ENCODE data around the gene IDUA. TPM values are rescaled to one million over a fixed set of nuclear protein-coding genes. Genes with fewer than 3 reads are reported as not detected.
A peak's percentile ranks its signal among the peaks of the same experiment; 100 is the strongest.

IDUA gene
- total and polyA plus RNA-seq, 5 donors: 8.5 to 17.4 (median 17.0) TPM

- peaks cover 2% of the 10 kb centered on the region for H3K4me1 ChIP-seq (ENCODE audit: control insufficient read depth, insufficient read depth, low read length)
- no peaks in the 10 kb centered on the region for H3K9me3 ChIP-seq (ENCODE audit: control insufficient read depth, low read length)
- no peaks in the 10 kb centered on the region for H3K27me3 ChIP-seq (ENCODE audit: control insufficient read depth, insufficient read depth)
- H3K4me3 ChIP-seq (ENCODE audit: low read length): no peak overlapping the region
- ATAC-seq (peak; percentile 52 to 65), DNase-seq (peak; percentile 84 to 92 (median 92))
- intact Hi-C loops (cut with DNase I): no loop called here
- WGBS: 42% methylated on average over 35 of the region's 35 CpGs
- no peak overlapping the region for H3K27ac ChIP-seq (ENCODE audit: low read length)
Observed at GRCh38 chr4:1033840-1034551, 47.2 kb downstream of the IDUA start.

- Histone ChIP-seq H3K9me3 (ENCODE audit: control insufficient read depth, low read length) (no peaks in the 10 kb centered on the region), H3K4me1 (ENCODE audit: control insufficient read depth, insufficient read depth, low read length) (peaks cover 4% of the 10 kb centered on the region), H3K4me3 (ENCODE audit: low read length) (no peak overlapping the region), H3K27me3 (ENCODE audit: control insufficient read depth, insufficient read depth) (no peaks in the 10 kb centered on the region), H3K27ac (ENCODE audit: low read length) (no peak overlapping the region)
- DNase-seq: peak; percentile 81 to 92 (median 90)
- ATAC-seq: peak; percentile 59 to 66
- intact Hi-C loops (cut with DNase I): no loop called here
- 57% methylated on average over 26 of the region's 26 CpGs for WGBS
Observed at GRCh38 chr4:1035510-1035909, 48.7 kb downstream of the IDUA start.

GRCh38 chr4:1036095-1036494 is 49.3 kb downstream of the IDUA start:
- no peaks in the 10 kb centered on the region for H3K9me3 ChIP-seq (ENCODE audit: control insufficient read depth, low read length)
- intact Hi-C loops (cut with DNase I): no loop called here
- no peak overlapping the region for H3K4me3 ChIP-seq (ENCODE audit: low read length)
- peak; percentile 1 to 3 for ATAC-seq
- no peak for DNase-seq
- H3K27ac ChIP-seq (ENCODE audit: low read length): no peak overlapping the region
- peaks cover 4% of the 10 kb centered on the region for H3K4me1 ChIP-seq (ENCODE audit: control insufficient read depth, insufficient read depth, low read length)
- 73% methylated on average over 15 of the region's 15 CpGs for WGBS
- no peaks in the 10 kb centered on the region for H3K27me3 ChIP-seq (ENCODE audit: control insufficient read depth, insufficient read depth)

- intact Hi-C loops (cut with DNase I): no loop called here
- ATAC-seq (no peak), DNase-seq (no peak)
- Histone ChIP-seq H3K9me3 (ENCODE audit: control insufficient read depth, low read length) (no peaks in the 10 kb centered on the region), H3K4me1 (ENCODE audit: control insufficient read depth, insufficient read depth, low read length) (peaks cover 4% of the 10 kb centered on the region), H3K4me3 (ENCODE audit: low read length) (no peak overlapping the region), H3K27me3 (ENCODE audit: control insufficient read depth, insufficient read depth) (no peaks in the 10 kb centered on the region), H3K27ac (ENCODE audit: low read length) (no peak overlapping the region)
- WGBS: 82% methylated on average over 26 of the region's 26 CpGs
Observed at GRCh38 chr4:1036976-1037810, 50.3 kb downstream of the IDUA start.

- no peak for ATAC-seq
- DNase-seq: peak in 2 of 3 donors; percentile 45 to 67
- Histone ChIP-seq H3K9me3 (ENCODE audit: control insufficient read depth, low read length) (no peaks in the 10 kb centered on the region), H3K4me1 (ENCODE audit: control insufficient read depth, insufficient read depth, low read length) (peaks cover 4% of the 10 kb centered on the region), H3K27ac (ENCODE audit: low read length) (no peak overlapping the region), H3K27me3 (ENCODE audit: control insufficient read depth, insufficient read depth) (no peaks in the 10 kb centered on the region), H3K4me3 (ENCODE audit: low read length) (no peak overlapping the region)
- WGBS: 85% methylated on average over 16 of the region's 16 CpGs
- intact Hi-C loops (cut with DNase I): no loop called here
Observed at GRCh38 chr4:1038948-1039492, 52.2 kb downstream of the IDUA start.

- Histone ChIP-seq H3K27ac (ENCODE audit: low read length) (no peak overlapping the region), H3K4me1 (ENCODE audit: control insufficient read depth, insufficient read depth, low read length) (peaks cover 2% of the 10 kb centered on the region), H3K9me3 (ENCODE audit: control insufficient read depth, low read length) (no peaks in the 10 kb centered on the region), H3K4me3 (ENCODE audit: low read length) (no peak overlapping the region), H3K27me3 (ENCODE audit: control insufficient read depth, insufficient read depth) (no peaks in the 10 kb centered on the region)
- DNase-seq (peak; percentile 69 to 87 (median 85)), ATAC-seq (peak; percentile 10 to 28)
- intact Hi-C loops (cut with DNase I): no loop called here
- WGBS: 58% methylated on average over 20 of the region's 20 CpGs
Observed at GRCh38 chr4:1039493-1040343, 52.9 kb downstream of the IDUA start.

GRCh38 chr4:1040344-1041146 is 53.7 kb downstream of the IDUA start:
- DNase-seq (peak; percentile 21 to 60 (median 36)), ATAC-seq (no peak)
- Histone ChIP-seq H3K4me1 (ENCODE audit: control insufficient read depth, insufficient read depth, low read length) (peaks cover 2% of the 10 kb centered on the region), H3K4me3 (ENCODE audit: low read length) (no peak overlapping the region), H3K27ac (ENCODE audit: low read length) (no peak overlapping the region), H3K9me3 (ENCODE audit: control insufficient read depth, low read length) (no peaks in the 10 kb centered on the region), H3K27me3 (ENCODE audit: control insufficient read depth, insufficient read depth) (no peaks in the 10 kb centered on the region)
- 84% methylated on average over 21 of the region's 21 CpGs for WGBS
- intact Hi-C loops (cut with DNase I): no loop called here

GRCh38 chr4:1041147-1041935 is 54.5 kb downstream of the IDUA start:
- Histone ChIP-seq H3K27ac (ENCODE audit: low read length) (no peak overlapping the region), H3K4me3 (ENCODE audit: low read length) (no peak overlapping the region), H3K9me3 (ENCODE audit: control insufficient read depth, low read length) (no peaks in the 10 kb centered on the region), H3K4me1 (ENCODE audit: control insufficient read depth, insufficient read depth, low read length) (peaks cover 2% of the 10 kb centered on the region), H3K27me3 (ENCODE audit: control insufficient read depth, insufficient read depth) (no peaks in the 10 kb centered on the region)
- ATAC-seq (no peak), DNase-seq (peak; percentile 62 to 70 (median 69))
- intact Hi-C loops (cut with DNase I): no loop called here
- 40% methylated on average over 36 of the region's 36 CpGs for WGBS

- Histone ChIP-seq H3K27me3 (ENCODE audit: control insufficient read depth, insufficient read depth) (no peaks in the 10 kb centered on the region), H3K9me3 (ENCODE audit: control insufficient read depth, low read length) (no peaks in the 10 kb centered on the region), H3K4me3 (ENCODE audit: low read length) (no peak overlapping the region), H3K27ac (ENCODE audit: low read length) (no peak overlapping the region), H3K4me1 (ENCODE audit: control insufficient read depth, insufficient read depth, low read length) (peaks cover 2% of the 10 kb centered on the region)
- ATAC-seq (no peak), DNase-seq (peak; percentile 16 to 51 (median 51))
- intact Hi-C loops (cut with DNase I): no loop called here
- WGBS: 48% methylated on average over 8 of the region's 8 CpGs
Observed at GRCh38 chr4:1041936-1042330, 55.1 kb downstream of the IDUA start.
